ENCODE results near the gene TNNT1. TPM values are rescaled to one million over a fixed set of nuclear protein-coding genes. Genes with fewer than 3 reads are reported as not detected.
"Not testable (repeated sequence)": the region's sequence is repeated elsewhere in the genome, so short reads cannot be mapped to it uniquely, and the experiment has no call there.

TNNT1 gene
- polyA plus RNA-seq, 3 donors, result 0.90 to 16.5 (median 1.4) TPM

DNA sequence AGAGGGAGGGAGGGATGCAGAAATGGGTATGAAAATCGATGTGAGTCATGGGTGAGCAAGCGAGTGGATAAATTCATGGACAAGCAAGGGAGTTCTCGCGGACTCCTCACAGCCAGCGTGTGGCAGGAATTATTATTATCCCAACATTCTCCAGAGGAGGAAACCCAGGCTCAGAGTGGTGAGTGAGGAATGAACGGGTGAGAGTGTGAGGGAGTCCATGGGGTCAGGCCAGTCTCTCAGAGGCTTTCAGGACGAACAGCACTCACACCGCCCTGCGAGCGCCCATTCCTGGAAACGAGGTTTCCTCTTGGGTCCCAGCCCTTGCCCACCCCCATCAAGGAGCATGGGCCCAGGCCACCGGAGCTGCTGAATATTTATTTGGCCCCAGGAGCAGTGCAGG, 23.7 kb upstream of the TNNT1 start:
- no peak overlapping the region for H3K27ac ChIP-seq (ENCODE audit: low read depth, low read length)
- 9 to 18% (median 17%) methylated on average over 12 of the region's 12 CpGs for WGBS, 3 donors

DNA sequence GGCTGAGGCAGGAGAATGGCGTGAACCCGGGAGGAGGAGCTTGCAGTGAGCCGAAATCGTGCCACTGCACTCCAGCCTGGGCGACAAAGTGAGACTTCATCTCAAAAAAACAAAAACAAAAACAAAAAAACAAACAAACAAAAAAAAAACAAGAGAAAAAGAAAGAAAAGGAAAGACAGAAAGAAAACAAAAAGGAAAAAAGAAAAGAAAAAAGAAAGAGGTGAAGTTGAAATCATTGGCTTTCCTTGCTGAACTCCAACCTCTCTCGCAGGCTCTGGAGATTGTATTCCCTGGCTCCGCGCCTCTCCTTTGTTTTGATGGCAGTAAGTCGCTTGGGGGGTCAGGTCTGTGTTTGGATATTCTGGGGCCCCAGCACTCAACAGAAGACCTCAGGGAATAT, 23.3 kb upstream of the TNNT1 start:
- whole genome bisulfite sequencing, 3 donors, result 40 to 56% (median 53%) methylated on average over 9 of the region's 9 CpGs
- H3K27ac ChIP-seq (ENCODE audit: low read depth, low read length), result not testable (repeated sequence)

DNA sequence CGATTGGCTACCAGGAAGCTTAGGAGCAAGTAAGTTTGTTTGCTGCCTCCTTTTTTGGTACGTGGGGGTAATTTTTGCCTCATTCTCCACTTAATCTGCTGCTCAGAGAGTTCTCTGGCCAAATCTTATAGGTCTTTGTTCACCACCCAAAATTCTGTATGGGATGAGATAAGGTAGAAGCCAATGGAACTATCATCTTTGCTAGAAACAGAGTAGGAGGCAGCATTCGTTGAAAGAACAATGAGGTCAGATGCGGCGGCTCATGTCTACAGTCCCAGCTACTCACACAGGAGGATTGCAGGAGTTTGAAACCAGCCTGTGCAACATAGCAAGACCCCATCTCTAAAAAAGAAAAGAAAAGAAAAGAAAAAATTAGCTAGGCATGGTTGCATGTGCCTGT, 22.4 kb upstream of the TNNT1 start:
- WGBS, 3 donors, result 68 to 79% (median 78%) methylated on average over 5 of the region's 5 CpGs
- no peak overlapping the region for H3K27ac ChIP-seq (ENCODE audit: low read depth, low read length)

DNA sequence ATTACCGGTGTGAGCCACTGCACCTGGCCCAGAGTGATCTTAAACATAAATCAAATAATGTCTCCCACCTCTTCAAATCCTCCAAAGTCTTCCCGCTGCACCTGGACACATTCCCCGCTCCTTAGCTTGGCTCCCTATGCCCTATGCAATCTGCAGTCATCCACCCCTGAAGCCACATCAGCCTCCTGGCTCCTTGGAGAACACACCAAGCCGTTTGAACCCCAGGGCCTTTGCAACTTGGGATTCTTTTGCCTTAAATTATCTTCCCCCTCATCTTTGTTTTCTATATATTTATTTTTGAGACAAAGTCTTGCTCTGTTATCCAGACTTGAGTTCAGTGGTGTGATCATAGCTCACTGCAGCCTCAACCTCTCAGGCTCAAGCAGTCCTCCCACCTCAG, 20.1 kb upstream of the TNNT1 start:
- no peak overlapping the region for H3K27ac ChIP-seq (ENCODE audit: low read depth, low read length)
- WGBS, 3 donors, result 41 to 74% (median 69%) methylated on average over 4 of the region's 4 CpGs

DNA sequence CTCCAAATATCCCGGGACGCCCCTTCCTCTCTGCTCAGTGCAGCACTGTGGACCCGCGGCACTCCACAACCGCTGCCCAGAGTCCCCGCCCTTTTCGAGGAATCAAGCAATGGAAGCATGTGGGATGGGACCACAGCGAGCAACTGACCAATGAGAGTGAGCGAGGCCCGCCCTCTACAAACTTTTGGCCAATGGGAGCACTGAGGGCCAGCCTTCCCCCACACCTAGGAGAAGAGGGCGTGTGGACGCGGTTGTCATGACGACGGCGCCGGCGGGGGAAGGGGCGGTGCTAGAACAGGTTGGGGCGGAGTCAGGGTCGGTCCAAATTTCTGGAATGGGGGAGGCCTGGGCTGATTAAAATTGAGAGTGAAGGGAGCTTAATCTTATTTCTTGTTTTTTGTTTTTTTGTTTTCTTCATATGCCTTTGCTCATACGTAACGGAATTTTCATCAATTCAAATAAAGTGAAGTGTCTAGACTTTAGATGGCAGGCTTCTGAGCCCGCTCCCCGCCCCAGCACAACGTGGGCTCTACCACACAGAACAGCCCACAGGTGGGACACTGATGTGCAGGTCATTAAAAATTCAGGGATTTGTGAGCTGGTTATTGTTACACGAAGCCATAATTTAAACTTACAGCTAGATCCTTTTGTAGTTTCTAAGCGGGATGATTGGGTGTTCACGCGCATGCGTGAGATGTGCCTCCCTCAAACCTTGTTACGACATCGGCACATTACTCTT, 17.7 kb upstream of the TNNT1 start, which contains the start of gene DNAAF3:
Gene DNAAF3, minus strand, starts transcription at position 84 of the 739 bp plus-strand sequence. CDS start 200 bp downstream, outside the sequence.
- no peak within 1 kb of the TSS for H3K27ac ChIP-seq (ENCODE audit: low read depth, low read length)
- 1% methylated on average over 29 to 33 of the region's 33 CpGs for WGBS, 3 donors

DNA sequence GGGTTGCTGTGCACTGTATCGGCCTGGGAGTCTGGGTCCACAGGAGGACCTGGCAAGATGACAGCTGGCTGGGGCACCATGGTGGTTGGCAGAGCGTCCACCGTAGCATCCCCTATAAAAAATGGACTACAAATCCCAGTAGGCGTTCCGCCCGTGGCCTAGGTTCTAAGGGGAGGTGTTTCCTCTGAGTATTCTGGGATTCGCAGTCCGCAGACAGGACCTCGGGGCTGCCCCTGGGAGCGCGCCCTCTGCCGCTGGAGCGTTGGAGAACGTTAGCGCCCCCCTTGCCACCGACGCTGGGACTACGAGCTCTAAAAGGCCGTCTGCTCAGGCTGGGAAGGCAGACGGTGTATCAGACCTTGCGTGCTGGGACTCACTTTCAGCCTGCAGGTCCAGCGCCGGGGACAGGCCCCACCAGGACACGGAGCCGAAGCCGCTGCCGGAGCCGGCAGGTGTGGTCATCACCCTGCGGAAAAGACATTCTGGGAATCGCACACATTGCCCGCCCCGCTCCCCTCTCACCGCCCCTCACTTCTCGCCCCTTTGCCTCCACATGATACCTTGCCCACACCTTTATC, 17.0 kb upstream of the TNNT1 start:
- WGBS, 3 donors, result 1 to 2% (median 1%) methylated on average over 33 to 34 of the region's 34 CpGs
- no peak overlapping the region for H3K27ac ChIP-seq (ENCODE audit: low read depth, low read length)

DNA sequence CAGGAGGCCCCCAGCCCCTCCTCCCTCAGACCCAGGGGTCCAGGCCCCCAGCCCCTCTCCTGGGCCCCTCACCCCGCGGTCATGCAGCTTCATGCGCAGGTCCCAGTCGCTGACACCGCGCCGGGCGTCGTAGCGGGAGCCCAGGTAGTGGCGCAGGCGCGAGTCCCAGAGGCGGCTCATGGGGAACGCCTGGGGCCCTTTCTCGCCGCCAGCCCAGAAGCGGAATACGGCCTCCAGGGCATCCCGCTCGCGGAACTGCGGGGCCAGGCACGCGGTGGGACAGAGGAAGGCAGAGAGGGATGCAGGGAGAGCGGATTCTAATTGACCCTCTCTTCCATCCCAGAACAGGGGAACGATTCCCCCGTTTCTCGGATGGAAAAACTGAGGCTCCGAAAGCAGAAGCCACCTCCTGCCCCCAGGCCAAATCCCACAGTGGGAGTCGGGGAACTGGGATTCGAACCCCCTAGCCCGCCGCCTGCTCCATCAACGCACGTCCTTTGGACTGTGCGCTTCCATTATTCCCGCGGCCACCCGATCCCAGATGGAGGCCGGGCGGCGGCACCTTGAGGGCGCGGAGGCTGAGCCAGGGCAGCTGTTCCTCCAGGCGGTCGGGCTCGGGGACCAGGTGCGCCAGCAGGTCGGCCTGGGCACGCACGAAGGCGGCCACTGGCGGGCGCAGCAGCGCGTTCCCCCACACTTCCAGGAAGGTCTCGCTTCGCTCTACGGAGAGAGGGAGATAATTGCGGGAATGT, 12.7 kb upstream of the TNNT1 start:
- WGBS, 3 donors, result 21 to 29% (median 21%) methylated on average over 50 to 61 of the region's 61 CpGs
- no peak overlapping the region for H3K27ac ChIP-seq (ENCODE audit: low read depth, low read length)

DNA sequence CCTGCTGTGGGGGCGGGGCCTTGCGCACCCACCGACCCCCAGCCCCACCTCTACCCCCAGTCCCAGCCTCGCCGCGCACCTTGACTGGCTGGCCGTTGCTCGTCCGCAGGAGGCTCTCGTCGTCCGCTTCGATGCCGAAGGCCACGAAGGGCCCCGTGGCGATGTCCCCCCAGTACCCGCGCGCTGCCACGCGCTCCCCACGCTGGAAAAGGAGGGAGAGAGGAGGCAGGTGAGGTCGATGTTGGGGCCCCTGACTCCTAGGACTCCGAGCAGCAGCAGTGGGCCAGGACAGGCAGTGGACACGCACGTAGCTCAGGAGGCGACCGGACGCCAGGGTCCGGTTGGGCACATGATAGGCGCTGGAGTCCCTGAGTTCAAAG, 12.0 kb upstream of the TNNT1 start:
- WGBS, 3 donors, result 13 to 21% (median 16%) methylated on average over 25 to 32 of the region's 32 CpGs
- H3K27ac ChIP-seq (ENCODE audit: low read depth, low read length), result no peak overlapping the region

DNA sequence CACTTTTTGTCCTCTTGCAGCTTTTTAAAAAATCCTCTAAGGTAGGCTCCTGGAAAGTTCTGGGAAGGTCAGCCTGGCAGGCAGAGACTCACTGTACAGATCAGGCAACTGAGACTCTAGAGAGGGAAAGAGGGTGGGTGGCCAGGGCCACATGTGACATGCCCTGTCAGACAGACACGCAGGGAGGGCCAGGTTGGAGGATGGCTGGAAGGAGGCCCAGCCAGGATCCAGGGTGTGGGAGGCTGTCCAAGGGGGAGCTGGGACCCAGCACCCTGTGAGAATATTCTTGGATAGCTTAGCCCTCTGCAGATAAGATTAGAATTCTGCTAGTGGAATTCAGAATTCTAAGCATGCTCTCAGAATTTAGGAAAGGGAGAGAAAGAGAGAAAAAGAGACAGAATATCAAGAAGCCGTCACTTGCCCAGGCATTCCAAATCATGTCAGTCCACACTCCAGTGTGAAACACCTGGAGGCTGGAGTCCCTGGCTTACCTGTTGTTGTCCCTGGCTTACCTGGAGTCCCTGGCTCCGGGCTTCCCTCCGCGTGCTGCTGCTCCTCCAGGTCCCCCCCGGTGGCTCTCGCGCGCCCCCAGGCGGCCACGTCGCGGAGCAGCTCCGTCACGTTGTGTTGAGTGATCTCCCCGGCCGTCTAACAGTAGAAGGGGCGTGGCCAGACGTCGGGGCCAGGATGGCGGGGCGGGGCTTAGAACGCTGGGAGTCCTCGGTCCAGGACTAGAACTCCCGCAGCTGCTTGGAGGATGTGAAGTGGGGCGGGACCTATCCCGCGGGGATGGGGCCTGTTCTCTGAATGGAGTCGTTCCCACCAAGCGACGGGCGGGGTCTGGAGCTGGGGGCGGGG, 11.4 kb upstream of the TNNT1 start:
- WGBS, 3 donors, result 3 to 5% (median 3%) methylated on average over 28 to 33 of the region's 33 CpGs
- H3K27ac ChIP-seq (ENCODE audit: low read depth, low read length), result no peak overlapping the region

DNA sequence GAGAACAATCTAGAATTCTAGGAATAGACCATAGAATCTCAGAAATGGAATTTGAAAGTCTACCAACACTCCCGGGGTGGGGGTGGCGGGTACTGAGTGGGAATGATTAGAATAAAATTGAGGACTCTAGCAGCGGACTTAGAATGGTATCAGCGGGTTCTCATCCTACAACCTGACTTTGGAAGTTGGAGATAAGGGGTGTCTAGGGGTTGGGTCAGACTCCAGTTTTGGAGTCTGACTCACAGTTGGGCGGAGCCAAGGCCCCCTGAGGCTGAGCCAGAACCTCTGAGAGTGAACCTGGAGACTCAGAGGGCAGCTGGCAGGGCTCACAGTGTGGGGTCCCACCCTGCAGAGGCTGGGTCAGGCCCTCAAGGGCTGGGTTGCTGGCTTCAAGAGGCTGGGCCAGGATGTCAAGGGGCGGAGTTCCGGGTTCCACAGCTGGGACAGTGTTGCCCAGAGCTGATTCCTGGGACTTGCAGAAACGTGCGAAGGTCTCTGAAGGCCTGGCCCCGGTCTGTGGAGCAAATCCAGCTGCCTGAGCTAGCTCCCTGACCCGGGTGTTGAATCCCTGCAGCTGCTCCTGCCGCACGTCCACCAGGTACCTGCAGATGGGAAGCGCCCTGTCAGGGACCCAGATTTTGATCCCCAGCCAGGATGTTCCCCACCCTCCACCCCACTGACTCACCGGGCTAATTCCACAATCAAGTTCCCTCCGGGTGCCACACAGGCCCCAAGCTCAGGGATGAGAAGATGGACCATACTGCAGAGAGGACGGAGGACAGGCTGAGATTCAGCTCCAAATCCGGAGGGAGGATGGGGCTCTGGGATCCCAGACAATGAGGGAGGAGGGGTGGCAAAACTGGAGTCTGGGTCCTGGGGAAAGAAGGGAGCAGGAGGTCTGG, 10.1 kb upstream of the TNNT1 start:
- no peak overlapping the region for H3K27ac ChIP-seq (ENCODE audit: low read depth, low read length)
- 60 to 69% (median 61%) methylated on average over 17 to 18 of the region's 18 CpGs for WGBS, 3 donors

DNA sequence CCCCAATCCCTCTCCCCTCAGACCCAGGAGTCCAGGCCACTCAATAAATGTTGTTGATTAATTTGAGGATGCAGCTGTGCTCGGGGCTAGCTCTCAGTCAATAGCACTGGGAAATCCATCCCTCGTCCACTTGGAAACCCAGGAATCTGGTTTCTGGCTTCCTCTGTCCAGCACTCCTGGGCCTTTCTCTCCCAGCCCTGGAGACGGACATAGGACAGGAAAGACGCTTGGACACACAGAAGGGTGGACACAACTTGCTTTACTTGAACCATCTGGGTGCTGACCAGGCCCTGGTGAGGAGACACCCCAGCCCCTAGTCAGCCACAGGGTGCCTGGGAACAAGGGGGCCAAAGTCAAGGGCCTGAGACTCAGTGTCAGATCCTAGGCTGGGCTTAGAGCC, 9.4 kb upstream of the TNNT1 start:
- no peak overlapping the region for H3K27ac ChIP-seq (ENCODE audit: low read depth, low read length)
- 54 to 65% (median 62%) methylated on average over 4 of the region's 4 CpGs for WGBS, 3 donors

DNA sequence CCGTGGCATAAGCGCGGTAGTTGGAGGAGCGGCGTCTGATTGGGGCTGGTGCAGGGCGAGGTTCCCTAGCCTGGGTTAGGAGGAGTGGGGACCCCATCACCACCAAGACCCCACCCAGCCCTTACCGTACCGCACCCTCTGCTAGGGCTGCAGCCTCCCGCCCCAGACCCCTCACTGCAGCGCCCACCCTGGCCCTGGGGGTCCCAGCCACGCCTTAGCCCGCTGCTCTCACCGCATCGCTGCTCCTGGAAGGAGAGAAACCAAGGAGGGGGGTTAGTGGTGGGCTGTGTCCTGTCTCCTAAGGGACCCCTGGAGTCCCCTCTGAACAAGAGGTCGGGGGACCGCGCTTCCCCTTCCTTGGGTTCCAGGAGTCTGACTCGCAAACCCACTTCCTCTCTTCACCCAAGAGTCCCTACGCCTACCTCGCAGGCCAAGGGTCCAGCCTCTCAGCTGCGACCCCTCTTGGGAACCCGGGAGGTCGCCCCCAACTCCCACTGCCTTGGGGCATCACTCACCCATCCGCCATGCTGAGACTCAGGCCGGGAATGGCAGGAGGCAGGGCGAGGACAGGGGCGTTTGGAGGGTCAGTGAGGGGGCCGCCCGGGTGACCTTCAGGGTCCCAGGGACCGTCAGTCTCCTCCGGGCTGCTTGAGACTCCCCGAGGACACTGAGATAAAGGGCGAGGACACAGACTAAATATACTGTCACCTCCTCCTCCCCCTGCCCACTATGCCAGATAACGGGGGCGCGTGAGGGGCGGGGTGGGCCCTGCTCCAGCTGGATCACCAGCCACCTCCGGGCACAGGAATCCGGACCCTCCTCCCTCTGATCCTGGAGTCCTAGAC, 8.3 kb upstream of the TNNT1 start, which contains the start of gene TNNI3:
Gene TNNI3, minus strand, starts transcription at position 669 of the 845 bp plus-strand sequence. Its CDS starts 143 bp downstream, at position 526.
- no peak within 1 kb of the TSS for H3K27ac ChIP-seq (ENCODE audit: low read depth, low read length)
- WGBS, 3 donors, result 29 to 42% (median 35%) methylated on average over 31 to 39 of the region's 39 CpGs

DNA sequence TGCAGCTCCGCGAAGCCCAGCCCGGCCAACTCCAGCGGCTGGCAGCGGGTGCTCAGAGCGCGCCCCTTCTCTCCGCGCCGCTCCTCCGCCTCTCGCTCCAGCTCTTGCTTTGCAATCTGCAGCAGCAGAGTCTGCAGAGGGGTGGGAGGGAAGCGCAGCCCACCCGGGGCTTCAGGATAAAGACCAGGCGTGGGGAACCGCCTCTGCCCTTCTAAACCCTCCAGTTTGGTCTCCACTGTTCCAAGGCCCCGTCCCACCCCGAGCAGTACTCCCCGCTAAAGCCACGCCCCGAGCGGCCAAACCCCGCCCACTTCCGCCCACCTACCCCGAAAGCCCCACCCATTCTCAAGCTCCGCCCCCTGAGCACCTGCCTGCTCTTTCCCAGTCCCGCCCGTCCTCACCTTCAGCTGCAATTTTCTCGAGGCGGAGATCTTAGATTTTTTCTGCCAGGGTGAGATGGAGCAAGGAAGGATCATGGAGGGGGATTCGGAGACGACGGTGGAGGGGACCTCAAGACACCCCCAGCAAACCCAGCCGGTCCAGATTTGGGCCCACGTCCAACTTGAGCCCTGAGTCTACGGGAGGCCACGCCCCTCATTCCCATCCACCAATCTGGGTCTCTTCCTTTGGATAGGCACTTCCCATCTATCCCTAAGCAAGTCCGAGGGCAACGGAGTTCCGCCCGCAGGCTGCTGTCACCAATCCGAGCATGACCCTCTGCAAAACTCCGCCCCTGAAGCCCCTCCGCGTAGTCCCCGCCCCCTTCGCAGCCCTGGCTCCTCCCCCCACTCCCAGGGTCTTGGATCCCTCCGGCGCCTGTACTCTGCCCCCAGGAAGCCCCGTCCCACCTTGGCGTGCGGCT, 7.4 kb upstream of the TNNT1 start:
- H3K27ac ChIP-seq (ENCODE audit: low read depth, low read length), result no peak overlapping the region
- WGBS, 3 donors, result 3 to 7% (median 6%) methylated on average over 51 to 52 of the region's 52 CpGs

DNA sequence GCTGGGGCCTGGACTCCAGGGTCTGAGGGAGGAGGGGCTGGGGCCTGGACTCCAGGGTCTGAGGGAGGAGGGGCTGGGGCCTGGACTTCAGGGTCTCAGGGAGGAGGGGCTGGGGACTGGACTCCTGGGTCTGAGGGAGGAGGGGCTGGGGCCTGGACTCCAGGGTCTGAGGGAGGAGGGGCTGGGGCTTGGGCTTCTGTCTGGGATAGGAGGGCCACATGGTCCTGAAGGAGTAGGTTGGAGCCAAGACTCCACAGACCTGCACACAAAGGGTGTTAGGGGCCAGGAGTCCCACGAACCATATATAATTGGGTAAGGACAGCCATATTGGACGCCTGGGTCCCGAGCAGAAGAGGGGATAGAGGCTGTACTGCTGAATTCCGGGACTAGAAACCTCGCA, 6.8 kb upstream of the TNNT1 start:
- not testable (repeated sequence) for H3K27ac ChIP-seq (ENCODE audit: low read depth, low read length)
- WGBS, 3 donors, result 2 to 10% (median 5%) methylated on average over 5 of the region's 5 CpGs

DNA sequence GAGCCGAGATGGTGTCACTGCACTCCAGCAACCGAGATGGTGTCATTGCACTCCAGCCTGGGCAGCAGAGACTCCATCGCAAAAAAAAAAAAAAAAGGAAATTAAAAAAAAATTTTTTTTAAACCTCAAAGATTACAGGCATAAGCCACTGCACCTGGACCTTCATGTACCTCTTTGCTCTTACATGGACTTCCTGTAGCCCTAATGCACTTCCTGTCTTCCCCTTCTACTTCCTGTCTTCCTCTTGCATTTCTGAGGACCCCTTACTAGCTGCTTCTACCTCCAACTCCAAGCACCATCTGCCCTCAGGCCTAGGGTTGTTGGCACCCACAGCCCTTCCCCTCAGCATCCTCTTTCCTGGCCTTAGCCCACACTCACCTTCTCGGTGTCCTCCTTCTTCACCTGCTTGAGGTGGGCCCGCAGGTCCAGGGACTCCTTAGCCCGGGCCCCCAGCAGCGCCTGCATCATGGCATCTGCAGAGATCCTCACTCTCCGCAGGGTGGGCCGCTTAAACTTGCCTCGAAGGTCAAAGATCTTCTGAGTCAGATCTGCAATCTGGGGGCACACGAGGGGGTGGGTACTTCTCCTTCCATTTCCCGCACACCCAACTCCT, 4.8 kb upstream of the TNNT1 start:
- no peak overlapping the region for H3K27ac ChIP-seq (ENCODE audit: low read depth, low read length)
- 82 to 87% (median 84%) methylated on average over 12 of the region's 12 CpGs for WGBS, 3 donors

DNA sequence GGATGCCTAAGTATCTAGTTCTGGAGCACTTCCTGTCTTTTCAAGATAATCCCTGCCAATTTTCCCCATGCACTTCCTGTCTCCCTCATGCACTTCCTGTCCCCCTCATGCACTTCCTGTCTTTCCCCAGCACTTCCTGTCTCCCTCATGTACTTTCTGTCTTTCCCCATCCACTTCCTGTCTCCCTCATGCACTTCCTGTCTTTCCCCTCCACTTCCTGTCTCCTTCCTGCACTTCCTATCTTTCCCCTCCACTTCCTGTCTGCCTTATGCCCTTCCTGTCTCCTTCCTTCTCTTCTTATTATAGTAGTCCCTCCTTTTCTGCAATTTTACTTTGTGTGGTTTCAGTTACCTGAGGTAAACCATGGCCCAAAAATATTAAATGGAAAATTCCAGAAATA, 3.0 kb upstream of the TNNT1 start:
- H3K27ac ChIP-seq (ENCODE audit: low read depth, low read length), result no peak overlapping the region
